GM21367 (cell line): Measurements from ENCODE around the gene NOL8.

Source experiments
- ATAC-seq: cut with Tn5 transposase; IDR thresholded peaks from one replicate; pipeline ENCODE4 v1.9.1; 2021; ENCODE audit not compliant: unreplicated experiment

The NOL8 gene

GRCh38 chr9:92270511-92270910, 54.6 kb downstream of the NOL8 start:
- ATAC-seq = no peak

- ATAC-seq = no peak
These were observed 58.7 kb downstream of the NOL8 start for GRCh38 chr9:92266486-92266885.

- ATAC-seq = no peak
These were observed 60.0 kb downstream of the NOL8 start for GRCh38 chr9:92265154-92265553.

DNA sequence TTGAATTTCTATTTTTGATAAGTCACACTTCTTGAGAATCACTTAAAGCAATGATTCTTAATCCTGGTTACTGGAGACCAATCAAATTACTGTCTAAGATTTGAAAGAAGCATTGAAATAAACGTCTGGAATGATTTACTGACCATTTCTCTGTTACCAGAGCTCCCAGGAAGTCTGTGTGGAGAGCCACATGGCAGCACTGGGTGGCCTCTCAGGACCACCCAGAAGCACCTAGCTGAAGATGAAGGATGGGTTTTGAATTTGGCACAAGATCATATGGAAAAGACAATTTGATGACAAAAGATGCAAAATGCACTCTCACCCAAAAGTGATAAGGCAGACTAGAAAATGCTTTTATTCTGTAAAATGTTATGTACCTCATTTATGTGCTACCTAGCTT, 62.0 kb downstream of the NOL8 start:
- ATAC-seq = no peak

DNA sequence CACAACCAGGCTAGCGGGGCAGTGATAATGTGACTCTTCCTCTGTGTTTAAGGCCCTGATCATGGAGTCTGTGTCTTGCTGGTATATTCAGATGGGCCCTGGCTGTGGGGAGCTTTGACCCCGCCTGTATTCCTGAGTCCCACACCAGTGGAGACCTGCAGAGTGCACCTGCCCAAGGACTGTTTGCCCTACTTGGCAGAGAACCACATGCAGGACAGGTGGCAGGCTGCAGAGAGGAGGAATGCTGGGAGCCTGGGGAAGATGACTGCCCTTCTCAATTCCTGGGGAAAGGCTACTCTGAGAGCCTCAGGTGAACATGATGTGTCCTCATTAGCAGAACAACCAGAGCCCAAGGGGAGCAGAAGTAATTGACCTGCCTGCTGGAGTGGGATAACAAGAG, 67.8 kb downstream of the NOL8 start:
- no peak for ATAC-seq

DNA sequence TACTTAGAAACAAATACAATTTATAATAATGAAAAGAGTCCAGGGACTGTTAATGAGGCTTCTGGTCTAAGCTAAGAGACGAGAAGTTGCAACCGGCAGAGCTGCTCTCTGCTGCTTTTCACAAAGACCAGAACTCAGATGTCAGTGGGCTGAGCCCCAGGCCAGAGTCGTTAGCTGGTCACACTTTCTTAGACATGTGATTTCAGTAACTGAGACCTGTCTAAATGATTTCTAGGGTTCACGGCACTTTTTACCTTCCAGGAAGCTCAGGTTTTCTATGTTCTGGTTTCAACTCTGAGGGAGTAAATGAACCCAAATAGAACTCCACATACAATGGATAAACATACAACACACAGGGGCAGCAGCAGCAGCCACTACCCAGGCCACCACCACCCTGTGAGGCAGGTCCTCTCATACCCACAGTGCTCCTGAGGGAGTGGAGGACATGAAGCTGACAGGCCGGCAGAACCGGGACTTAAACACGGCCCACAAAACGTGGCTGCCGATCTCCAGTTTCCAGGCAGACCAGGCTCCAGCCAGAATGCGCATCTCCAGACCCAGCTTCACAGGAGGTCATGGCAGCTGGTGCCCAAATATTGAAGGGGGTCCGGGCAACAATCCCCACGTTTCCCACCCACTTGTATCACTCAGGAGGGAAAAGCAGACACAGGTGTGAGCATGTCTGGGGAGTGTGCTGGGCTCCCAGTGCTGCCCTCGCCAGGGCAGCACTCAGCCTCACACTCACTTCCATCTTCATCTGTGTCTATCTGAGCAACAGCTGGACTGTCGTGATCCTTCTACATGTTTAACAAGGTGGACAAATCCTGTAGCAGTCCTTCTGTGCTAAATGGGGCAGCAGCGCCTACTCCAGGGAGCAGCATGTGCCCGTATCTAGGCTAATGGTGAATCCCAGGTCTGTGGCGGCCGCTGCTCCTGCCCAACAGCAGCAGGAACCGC, 70.5 kb downstream of the NOL8 start:
- ATAC-seq = no peak

DNA sequence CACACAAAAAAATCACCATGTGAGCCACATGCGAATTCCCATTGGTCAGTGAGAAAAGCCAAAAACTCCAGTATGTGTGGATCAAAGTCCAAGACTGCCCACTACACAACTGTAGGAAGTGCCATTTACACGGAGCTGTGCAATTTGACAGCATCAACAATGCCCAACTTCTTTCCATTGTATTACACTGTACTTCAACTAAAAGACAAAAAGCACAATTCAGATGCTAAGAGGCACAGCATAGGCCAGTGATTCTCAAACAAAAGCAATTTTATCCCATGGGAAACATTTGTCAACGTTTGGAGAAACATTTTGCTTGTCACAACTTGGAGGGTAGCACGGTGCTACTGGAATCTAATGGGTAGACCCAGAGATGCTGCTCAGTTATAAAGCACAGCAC, 71.5 kb downstream of the NOL8 start:
- no peak for ATAC-seq

GRCh38 chr9:92247981-92248380, 77.2 kb downstream of the NOL8 start:
- no peak for ATAC-seq
